Activated CD8-positive, alpha-beta T cell treated with anti-CD3 and anti-CD28 coated beads, Interleukin-2, amount 10 ng/mL, durations not matched to agents 7 days and 5 days (primary cell): ENCODE data around the gene CCDC66. TPM values are rescaled to one million over a fixed set of nuclear protein-coding genes. Genes with fewer than 3 reads are reported as not detected.

Source experiments
- total RNA-seq, 2 experiments: library from RNA; stranded (reverse); gene quantifications; one replicate each; pipeline ENCODE4 v1.2.3, GENCODE V29; 2021

CCDC66 gene
- total RNA-seq, 2 experiments from 2014 or later, result 25.0 to 26.2 TPM

Other genes with a start within 250 kb of the CCDC66 start
- gene ERC2, start 88.7 kb upstream of the CCDC66 start, total RNA-seq, result not detected
- gene TASOR, start 126.1 kb downstream of the CCDC66 start, total RNA-seq, result 10 to 100 TPM; 60.5 to 61.8 TPM
- gene ARHGEF3, start 244.8 kb downstream of the CCDC66 start, total RNA-seq, result 100 to 1,000 TPM in 1 of 2 experiments, 10 to 100 TPM in 1; 94.6 to 101 TPM